GM18867 (cell line): ENCODE results near the gene PLAU.
"Not testable (repeated sequence)": the region's sequence is repeated elsewhere in the genome, so short reads cannot be mapped to it uniquely, and the experiment has no call there.

Source experiments
- ATAC-seq: cut with Tn5 transposase; IDR thresholded peaks from one replicate; pipeline ENCODE4 v1.9.1; 2021; ENCODE audit warnings: mild to moderate bottlenecking, moderate library complexity; ENCODE audit not compliant: unreplicated experiment

Gene PLAU

DNA sequence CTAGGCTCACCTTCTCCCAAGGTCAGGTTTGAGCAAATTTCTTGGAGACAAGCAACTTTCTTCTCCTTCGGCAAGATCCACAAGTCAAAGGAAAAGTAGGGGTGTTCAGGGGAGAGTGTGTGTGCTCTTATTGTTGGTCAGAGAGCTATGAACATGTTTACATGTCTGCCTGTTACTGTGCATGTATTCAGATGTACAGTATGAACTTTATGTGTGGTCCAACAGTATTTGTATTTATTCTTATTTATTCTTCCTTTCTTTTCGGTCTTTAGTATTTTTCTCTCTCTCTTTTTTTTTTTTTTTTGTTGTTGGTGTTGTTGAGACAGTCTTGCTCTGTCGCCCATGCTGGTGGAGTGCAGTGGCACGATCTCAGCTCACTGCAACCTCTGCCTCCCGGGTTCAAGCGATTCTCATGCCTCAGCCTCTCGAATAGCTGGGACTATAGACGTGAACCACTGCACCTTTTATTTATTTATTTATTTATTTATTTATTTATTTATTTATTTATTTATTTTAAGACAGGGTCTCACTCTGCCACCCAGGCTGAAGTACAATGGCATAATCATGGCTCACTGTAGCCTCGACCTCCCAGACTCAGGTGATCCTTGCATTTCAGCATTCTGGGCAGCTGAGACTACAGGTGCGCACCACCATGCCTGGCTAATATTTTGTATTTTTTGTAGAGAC is 38.2 kb downstream of the PLAU start:
- no peak for ATAC-seq

DNA sequence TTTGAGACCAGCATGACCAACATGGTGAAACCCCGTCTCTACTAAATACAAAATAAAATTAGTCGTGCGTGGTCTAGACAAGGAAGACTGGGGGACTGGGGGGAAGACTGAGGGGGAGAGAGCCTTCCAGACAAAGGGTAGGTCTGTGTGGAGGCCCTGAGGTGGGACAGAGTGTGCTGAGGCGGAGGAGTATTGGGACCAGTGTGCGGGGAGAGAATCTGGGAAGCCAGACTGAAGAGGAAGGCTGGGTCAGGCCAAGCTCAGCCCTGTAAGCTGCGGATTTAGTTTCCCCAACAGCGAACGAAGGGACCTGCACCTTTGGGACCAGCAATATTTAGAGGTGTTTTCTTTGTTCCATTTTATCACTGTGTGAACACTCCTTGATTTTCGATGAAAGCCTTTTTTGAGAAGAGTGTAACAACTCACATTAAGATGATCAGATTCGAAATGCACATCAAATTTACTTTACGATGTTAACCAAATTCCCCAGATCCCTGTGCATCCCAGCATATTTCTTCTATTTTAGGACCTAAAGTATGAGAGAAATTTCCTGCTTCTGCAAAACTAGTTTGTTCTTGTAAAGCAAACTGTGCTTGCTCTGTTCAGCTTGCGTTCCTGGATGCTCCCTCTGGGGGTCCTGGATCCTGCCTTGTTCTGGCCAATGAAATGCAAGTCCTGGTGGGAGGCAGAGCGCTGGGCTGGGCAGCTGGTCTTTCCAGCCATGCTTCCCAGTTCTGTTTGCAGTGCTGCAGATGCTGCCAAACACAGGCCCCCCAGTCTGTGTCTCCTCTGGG is 39.4 kb downstream of the PLAU start:
- no peak for ATAC-seq

DNA sequence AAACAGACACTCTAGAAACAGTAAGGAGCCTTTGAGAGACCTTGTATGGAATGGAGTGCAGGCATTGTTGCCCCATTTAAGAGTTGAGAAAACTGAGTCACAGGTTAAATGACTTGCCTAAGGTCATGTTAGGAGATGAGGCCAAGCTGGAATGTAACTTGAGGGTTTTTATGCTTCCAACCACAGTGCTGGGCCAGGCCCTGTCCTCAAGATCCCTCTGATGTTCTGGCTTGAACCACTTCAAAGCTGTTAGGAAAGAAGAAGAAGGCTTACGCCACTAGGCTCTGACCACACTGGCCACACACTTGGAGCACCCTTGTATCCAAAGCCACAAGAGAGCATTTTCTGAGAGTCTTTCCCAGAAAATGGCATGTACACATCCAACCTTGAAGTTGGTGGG is 42.7 kb downstream of the PLAU start:
- ATAC-seq = no peak

DNA sequence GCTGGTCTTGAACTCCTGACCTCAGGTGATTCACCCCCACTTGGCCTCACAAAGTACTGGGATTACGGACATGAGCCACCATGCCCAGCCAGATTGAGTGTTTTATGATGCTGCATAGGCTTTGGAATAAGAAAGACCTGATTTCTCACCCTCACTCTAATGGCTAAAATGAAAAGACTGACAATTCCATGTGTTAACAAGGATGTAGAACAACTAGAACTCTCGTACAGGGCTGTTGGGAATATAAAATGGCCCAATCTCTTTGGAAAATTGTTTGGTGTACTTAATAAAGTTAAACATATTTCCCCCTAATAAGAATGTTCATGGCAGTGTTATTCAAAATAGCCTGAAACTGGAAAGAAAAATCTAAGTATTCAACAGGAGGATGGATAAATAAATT is 43.8 kb downstream of the PLAU start:
- no peak for ATAC-seq

GRCh38 chr10:73955719-73956118 is 44.8 kb downstream of the PLAU start:
- no peak for ATAC-seq

- ATAC-seq = peak; percentile 39
Measured at GRCh38 chr10:73956476-73957359, 45.8 kb downstream of the PLAU start.

DNA sequence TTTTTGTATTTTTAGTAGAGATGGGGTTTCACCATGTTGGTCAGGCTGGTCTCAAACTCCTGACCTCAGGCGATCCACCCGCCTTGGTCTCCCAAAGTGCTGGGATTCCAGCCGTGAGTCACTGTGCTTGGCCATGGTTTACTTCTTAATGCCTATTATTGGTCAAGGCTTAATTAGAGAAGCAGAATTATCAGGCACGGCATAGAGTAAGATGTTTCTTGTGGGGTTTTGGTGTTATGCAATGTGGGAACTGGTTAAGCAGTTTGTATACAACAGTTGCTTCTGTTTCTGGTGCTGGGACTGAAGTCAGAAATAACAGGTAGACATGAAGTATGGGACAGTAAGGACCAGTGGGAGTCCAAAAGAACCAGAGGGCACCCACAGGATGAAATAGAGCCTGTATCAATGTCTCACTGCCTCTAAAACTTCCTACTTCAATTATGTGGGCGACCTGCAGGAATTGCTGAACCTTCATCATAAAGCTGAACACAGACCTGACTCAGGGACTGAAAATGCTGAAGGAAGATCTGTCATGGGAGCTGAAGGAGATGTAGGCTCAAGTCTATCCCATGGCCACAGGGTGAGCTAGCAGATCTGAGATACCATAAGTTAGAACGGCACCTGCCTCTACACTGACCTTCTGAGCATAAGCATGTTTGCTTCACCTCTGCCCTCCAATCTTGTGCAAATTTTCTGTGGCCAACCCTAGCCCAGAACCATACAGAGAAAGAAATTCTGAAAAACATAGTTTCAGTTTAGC is 48.7 kb downstream of the PLAU start:
- peak; percentile 52 for ATAC-seq

DNA sequence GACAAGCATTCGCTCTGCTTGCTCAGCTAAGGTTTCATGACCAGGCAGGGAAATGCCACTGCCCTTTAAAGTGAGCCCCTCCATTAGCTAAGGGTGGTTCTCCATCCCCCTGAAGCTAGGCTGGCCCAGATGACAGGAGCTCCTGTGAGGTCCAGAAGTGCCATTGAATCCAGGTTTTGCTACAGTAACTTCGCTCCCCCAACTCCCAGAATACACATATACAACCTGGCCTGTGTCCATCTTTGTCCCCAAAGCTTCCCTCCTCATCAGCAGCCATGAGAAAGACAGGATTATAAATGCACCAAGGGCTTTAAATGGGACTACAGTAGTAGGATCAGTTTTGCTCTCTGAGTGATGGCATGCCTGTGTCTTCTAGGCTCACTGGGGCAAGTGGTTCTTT is 51.5 kb downstream of the PLAU start:
- no peak for ATAC-seq

DNA sequence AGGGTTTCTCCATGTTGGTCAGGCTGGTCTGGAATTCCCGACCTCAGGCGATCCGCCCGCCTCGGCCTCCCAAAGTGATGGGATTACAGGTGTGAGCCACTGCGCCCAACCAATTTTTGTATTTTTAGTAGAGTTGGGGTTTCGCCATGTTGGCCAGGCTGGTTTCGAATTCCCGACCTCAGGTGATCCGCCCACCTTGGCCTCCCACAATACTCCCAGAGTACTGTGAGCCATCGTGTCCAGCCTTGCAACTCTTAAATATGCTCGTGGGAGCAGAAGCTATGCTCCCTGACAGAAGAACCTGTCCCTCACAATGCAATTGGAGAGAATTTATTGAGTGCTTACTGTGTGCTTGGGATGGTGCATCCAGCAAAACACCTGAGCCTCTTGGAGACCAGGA is 52.6 kb downstream of the PLAU start:
- ATAC-seq = not testable (repeated sequence)

- no peak for ATAC-seq
Measured at GRCh38 chr10:73964743-73965142, 53.8 kb downstream of the PLAU start.

- not testable (repeated sequence) for ATAC-seq
Measured at GRCh38 chr10:73965267-73965889, 54.4 kb downstream of the PLAU start.

GRCh38 chr10:73965890-73966768 is 55.2 kb downstream of the PLAU start:
- ATAC-seq = no peak

DNA sequence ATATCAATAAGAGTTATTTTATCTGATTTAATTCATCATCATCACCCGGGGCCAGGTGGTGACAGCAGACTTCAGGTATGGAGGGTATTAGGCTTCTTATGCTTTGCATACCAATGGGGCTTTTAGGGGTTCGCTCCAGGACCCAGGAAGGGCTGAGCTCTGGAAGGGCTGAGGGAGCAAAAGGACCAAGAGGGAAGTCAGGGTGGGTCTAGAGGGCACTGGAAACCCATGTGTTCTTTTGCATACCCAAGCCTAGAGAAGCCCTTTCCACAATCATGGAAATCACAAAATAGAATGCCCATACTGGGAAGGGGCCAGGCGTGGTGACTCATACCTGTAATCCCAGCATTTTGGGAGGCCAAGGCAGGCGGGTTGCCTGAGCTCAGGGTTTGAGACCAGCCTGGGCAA is 56.1 kb downstream of the PLAU start:
- ATAC-seq = no peak
